Right cardiac atrium (tissue), 5 donors: Measurements from ENCODE around the gene FARP1. TPM values are rescaled to one million over a fixed set of nuclear protein-coding genes. Genes with fewer than 3 reads are reported as not detected.

ENCODE experiments used
- ATAC-seq, 2 donors: fragments of 200-7000 bp; cut with Tn5 transposase; one replicate each; pipeline versions ENCODE4 v1.8.0 to v1.9.1; 2020; ENCODE audit warnings: moderate library complexity in 2 of 2, mild to moderate bottlenecking in 1 of 2
- DNase-seq, 3 donors: peaks; one replicate each; pipeline ENCODE4 v3.0.0-alpha.2; 2020
- H3K27ac ChIP-seq: one replicate; pipeline ENCODE4 v1.5.1; 2013; ENCODE audit warnings: mild to moderate bottlenecking, low read length, control low read depth, moderate library complexity
- H3K27me3 ChIP-seq: one replicate; pipeline ENCODE4 v1.6.1; 2013; ENCODE audit not compliant: control insufficient read depth, insufficient read depth
- H3K4me1 ChIP-seq: one replicate; pipeline ENCODE4 v1.6.1; 2013; ENCODE audit warnings: low read length; ENCODE audit not compliant: control insufficient read depth, insufficient read depth
- H3K4me3 ChIP-seq: one replicate; pipeline ENCODE4 v1.5.1; 2013; ENCODE audit warnings: low read length, control low read depth
- H3K9me3 ChIP-seq: one replicate; pipeline ENCODE4 v1.6.1; 2013; ENCODE audit warnings: low read length; ENCODE audit not compliant: control insufficient read depth
- WGBS: extraction: QIAGEN DNeasy Blood & Tissue Kit; methylation state at CpG from one replicate; pipeline ENCODE4 v1.1.7; 2013; 5-methylcytosine and 5-hydroxymethylcytosine counted together
- intact Hi-C, 4 donors: fragments of 100-400 bp; cut with DNase I; formaldehyde crosslinking; loops; one replicate each; pipeline versions ENCODE4 v1.11.0 to v1.14.0; 2022 to 2023
- microRNA-seq, 2 donors: library from miRNA; unstranded; fragments of <30 nt; microRNA quantifications; one replicate each; pipeline ENCODE4 v1.2.0, GENCODE V29; 2020 to 2021
- polyA plus RNA-seq: library from polyadenylated mRNA; stranded (reverse); fragments of 200-250 nt; gene quantifications from one replicate; pipeline ENCODE4 v1.2.3, GENCODE V29; 2013
- total RNA-seq, 4 donors: library from RNA; stranded (reverse); fragmentation: NEBNext Ultra II Directional; extraction: Animal tissue kit (Norgen Biotek cat#: 25700); gene quantifications; one replicate each; pipeline ENCODE4 v1.2.1, GENCODE V29; 2021
- donor health status: healthy with polysubstance abuse.
- donor health status: DM: no; HTN: yes; CAD: no.
- donor health status: DM: no; HTN: no; CAD: no.
- donor health status: DM: no; HTN: yes; CAD: no; lungs with severe emphysema.
- donor health status: DM: yes; HTN: yes; CAD: no.

FARP1 gene
- total and polyA plus RNA-seq, 5 donors = 8.3 to 27.6 (median 22.7) TPM

- no peaks in the 10 kb centered on the region for H3K27me3 ChIP-seq
- ATAC-seq (peak; percentile 20 to 30), DNase-seq (no peak)
- H3K4me1 ChIP-seq = peaks cover 43% of the 10 kb centered on the region
- intact Hi-C loops = loop anchor here in 2 of 4 donors (5.0 to 10.0 kb wide), 2 partner anchors 61 to 69 kb away; no protein-coding TSS in a partner anchor
- H3K4me3 ChIP-seq = no peak overlapping the region
- H3K27ac ChIP-seq = peak overlapping the region; percentile 81
- H3K9me3 ChIP-seq = no peaks in the 10 kb centered on the region
- WGBS = 46% methylated on average over 10 of the region's 10 CpGs
Observed at GRCh38 chr13:98503175-98504028, 360.5 kb downstream of the FARP1 start.

- ATAC-seq = no peak
- no peak for DNase-seq
- intact Hi-C loops = loop anchor here in 2 of 4 donors (5.0 to 10.0 kb wide), 2 partner anchors 61 to 68 kb away; no protein-coding TSS in a partner anchor
- H3K9me3 ChIP-seq = no peaks in the 10 kb centered on the region
- no peaks in the 10 kb centered on the region for H3K27me3 ChIP-seq
- no peak overlapping the region for H3K4me3 ChIP-seq
- H3K27ac ChIP-seq = no peak overlapping the region
- H3K4me1 ChIP-seq = peaks cover 45% of the 10 kb centered on the region
- 29% methylated on average over 1 of the region's 1 CpG for WGBS
Observed at GRCh38 chr13:98504029-98504351, 361.1 kb downstream of the FARP1 start.

GRCh38 chr13:98504371-98504963 lies 361.6 kb downstream of the FARP1 start:
- intact Hi-C loops = loop anchor here in 2 of 4 donors (5.0 to 10.0 kb wide), 2 partner anchors 60 to 68 kb away; no protein-coding TSS in a partner anchor
- 80% methylated on average over 12 of the region's 12 CpGs for WGBS
- Histone ChIP-seq H3K27me3 (no peaks in the 10 kb centered on the region), H3K4me1 (peaks cover 45% of the 10 kb centered on the region), H3K9me3 (no peaks in the 10 kb centered on the region), H3K27ac (no peak overlapping the region), H3K4me3 (no peak overlapping the region)
- DNase-seq (no peak), ATAC-seq (no peak)

Small RNA genes within 50 kb of the gene (microRNA-seq; reads per million reads assigned to microRNA genes)
- 0 reads per million in 2 donors for gene MIR3170

Other genes with a start within 250 kb of the FARP1 start
- gene IPO5, start 189.4 kb upstream of the FARP1 start, total RNA-seq = 100 to 1,000 TPM in 1 of 4 donors, 10 to 100 TPM in 3; 95.4 to 103 (median 98.3) TPM
- 25.8 TPM for gene IPO5, start 189.4 kb upstream of the FARP1 start, polyA plus RNA-seq
- gene RNF113B, start 34.2 kb downstream of the FARP1 start, total RNA-seq = not detected
- not detected for gene RNF113B, start 34.2 kb downstream of the FARP1 start, polyA plus RNA-seq